Measurements from ENCODE around the gene TAGLN.
"Not testable (repeated sequence)": the region's sequence is repeated elsewhere in the genome, so short reads cannot be mapped to it uniquely, and the experiment has no call there.

Gene TAGLN

GRCh38 chr11:117197516-117198456 lies 1.4 kb upstream of the TAGLN start:
- DNase-seq, result no peak

GRCh38 chr11:117198613-117199012 lies 557 bp upstream of the TAGLN start:
- no peak for DNase-seq

- DNase-seq, result no peak
Measured at GRCh38 chr11:117199916-117200812, 994 bp downstream of the TAGLN start.

- DNase-seq, result no peak
Measured at GRCh38 chr11:117200813-117201657, 1.9 kb downstream of the TAGLN start.

- DNase-seq, result no peak
Measured at GRCh38 chr11:117201658-117202305, 2.6 kb downstream of the TAGLN start.

- DNase-seq, result no peak
Measured at GRCh38 chr11:117202386-117203068, 3.4 kb downstream of the TAGLN start.

GRCh38 chr11:117203069-117203407 lies 3.9 kb downstream of the TAGLN start:
- no peak for DNase-seq

- no peak for DNase-seq
Measured at GRCh38 chr11:117204283-117205080, 5.3 kb downstream of the TAGLN start.

- DNase-seq, result no peak
Measured at GRCh38 chr11:117205211-117205818, 6.1 kb downstream of the TAGLN start.

- DNase-seq, result not testable (repeated sequence)
Measured at GRCh38 chr11:117206111-117206510, 6.9 kb downstream of the TAGLN start.

GRCh38 chr11:117206859-117207258 lies 7.7 kb downstream of the TAGLN start:
- DNase-seq, result not testable (repeated sequence)

- not testable (repeated sequence) for DNase-seq
Measured at GRCh38 chr11:117207481-117207880, 8.3 kb downstream of the TAGLN start.

- not testable (repeated sequence) for DNase-seq
Measured at GRCh38 chr11:117208710-117209109, 9.5 kb downstream of the TAGLN start.

GRCh38 chr11:117209351-117210125 lies 10.4 kb downstream of the TAGLN start:
- not testable (repeated sequence) for DNase-seq

GRCh38 chr11:117210620-117211019 lies 11.4 kb downstream of the TAGLN start:
- DNase-seq, result no peak

GRCh38 chr11:117212697-117213355 lies 13.7 kb downstream of the TAGLN start:
- no peak for DNase-seq

GRCh38 chr11:117214404-117215110 lies 15.4 kb downstream of the TAGLN start:
- no peak for DNase-seq
